ENCODE measurements around the gene MFGE8.

GRCh38 chr15:88888719-88889118 lies 24.5 kb downstream of the MFGE8 start:
- TF ChIP-seq CTCF (IDR thresholded peaks at IDR 0.05) (no peak), POLR2AphosphoS5 (IDR thresholded peaks at IDR 0.05) (no peak)
